GM23338 (cell line): ENCODE data around the gene TET2.

Source experiments
- CREB1 ChIP-seq: fragments of 250-450 bp; sonication (Bioruptor Pico); IDR thresholded peaks from 2 replicates; pipeline ENCODE4 v1.5.0; 2020; ENCODE audit warnings: low read depth, mild to moderate bottlenecking, moderate library complexity
- CTCF ChIP-seq, 2 experiments: fragments of 200-600 bp in 1 of 2; sonication (generic) in 1 of 2; conservative IDR thresholded peaks; 2 replicates each; pipeline versions ENCODE4 v1.5.1 to v1.6.1; 2016 to 2017; ENCODE audit warnings: antibody characterized with exemption in 2 of 2, low read depth in 2 of 2, mild to moderate bottlenecking in 2 of 2, moderate library complexity in 1 of 2
- EZH2 ChIP-seq: fragments of 200-600 bp; sonication (generic); IDR thresholded peaks from one replicate; pipeline ENCODE4 v1.8.0; 2017; ENCODE audit warnings: antibody characterized with exemption, mild to moderate bottlenecking, low read depth; ENCODE audit not compliant: unreplicated experiment
- EZH2phosphoT487 ChIP-seq: fragments of 200-600 bp; sonication (generic); IDR thresholded peaks from one replicate; pipeline ENCODE4 v1.8.1; 2018; ENCODE audit warnings: antibody characterized with exemption; ENCODE audit not compliant: unreplicated experiment
- JUNB ChIP-seq: IDR thresholded peaks from one replicate; pipeline ENCODE4 v1.6.1; 2016; ENCODE audit warnings: antibody characterized with exemption; ENCODE audit not compliant: unreplicated experiment
- NANOG ChIP-seq: IDR thresholded peaks from 2 replicates; pipeline ENCODE4 v1.6.1; 2016; ENCODE audit warnings: antibody characterized with exemption, borderline replicate concordance
- POLR2AphosphoS5 ChIP-seq: IDR thresholded peaks from 2 replicates; pipeline ENCODE4 v1.6.1; 2016; ENCODE audit warnings: antibody characterized with exemption, low read depth
- REST ChIP-seq: IDR thresholded peaks from one replicate; pipeline ENCODE4 v1.6.1; 2018; ENCODE audit warnings: antibody characterized with exemption; ENCODE audit not compliant: unreplicated experiment
- STAT1 ChIP-seq: IDR thresholded peaks from one replicate; pipeline ENCODE4 v1.6.1; 2016; ENCODE audit warnings: antibody characterized with exemption; ENCODE audit not compliant: unreplicated experiment
- ZNF331 ChIP-seq: fragments of 250-450 bp; sonication (Bioruptor Pico); IDR thresholded peaks from 2 replicates; pipeline ENCODE4 v1.5.0; 2020; ENCODE audit warnings: low read depth, mild to moderate bottlenecking, moderate library complexity
- ZNF462 ChIP-seq: fragments of 250-450 bp; sonication (Bioruptor Pico); IDR thresholded peaks from 2 replicates; pipeline ENCODE4 v1.5.0; 2020; ENCODE audit warnings: mild to moderate bottlenecking, moderate library complexity

GRCh38 chr4:105232374-105232773 lies 85.7 kb downstream of the TET2 start:
- TF ChIP-seq CTCF (conservative IDR thresholded peaks at IDR 0.05; ENCODE audit: low read depth in 2 of 2) (no peak), POLR2AphosphoS5 (no peak), CREB1 (CRISPR knock-in tag) (no peak), EZH2phosphoT487 (no peak), REST (no peak), STAT1 (no peak), EZH2 (no peak), ZNF331 (CRISPR knock-in tag) (no peak), NANOG (no peak), ZNF462 (CRISPR knock-in tag) (no peak), JUNB (no peak)
